ENCODE results near the gene CTDSPL.

CTDSPL gene

DNA sequence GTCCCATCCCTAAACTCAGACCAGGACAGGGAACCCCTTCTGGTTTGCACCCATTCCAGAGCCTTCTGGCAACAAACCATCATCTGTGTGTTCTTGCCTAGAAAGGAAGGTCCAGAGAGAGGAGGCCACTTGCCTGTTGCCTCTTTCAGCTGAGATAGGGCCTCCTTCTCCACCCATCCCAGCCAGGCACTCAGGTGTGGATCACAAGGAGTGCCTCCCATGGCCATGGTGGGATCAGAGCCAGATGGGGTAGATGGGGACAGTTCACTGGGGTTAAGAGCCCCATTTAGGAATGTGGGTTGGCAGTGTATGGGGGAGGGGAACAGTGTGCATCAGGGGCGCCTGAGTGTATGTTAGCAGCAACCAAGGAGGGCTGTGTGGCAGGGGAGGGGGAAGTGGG is 8.9 kb upstream of the CTDSPL start:
- in situ Hi-C loops (cut with HindIII; ENCODE audit: low sequenced_read_pairs) = no loop called here

DNA sequence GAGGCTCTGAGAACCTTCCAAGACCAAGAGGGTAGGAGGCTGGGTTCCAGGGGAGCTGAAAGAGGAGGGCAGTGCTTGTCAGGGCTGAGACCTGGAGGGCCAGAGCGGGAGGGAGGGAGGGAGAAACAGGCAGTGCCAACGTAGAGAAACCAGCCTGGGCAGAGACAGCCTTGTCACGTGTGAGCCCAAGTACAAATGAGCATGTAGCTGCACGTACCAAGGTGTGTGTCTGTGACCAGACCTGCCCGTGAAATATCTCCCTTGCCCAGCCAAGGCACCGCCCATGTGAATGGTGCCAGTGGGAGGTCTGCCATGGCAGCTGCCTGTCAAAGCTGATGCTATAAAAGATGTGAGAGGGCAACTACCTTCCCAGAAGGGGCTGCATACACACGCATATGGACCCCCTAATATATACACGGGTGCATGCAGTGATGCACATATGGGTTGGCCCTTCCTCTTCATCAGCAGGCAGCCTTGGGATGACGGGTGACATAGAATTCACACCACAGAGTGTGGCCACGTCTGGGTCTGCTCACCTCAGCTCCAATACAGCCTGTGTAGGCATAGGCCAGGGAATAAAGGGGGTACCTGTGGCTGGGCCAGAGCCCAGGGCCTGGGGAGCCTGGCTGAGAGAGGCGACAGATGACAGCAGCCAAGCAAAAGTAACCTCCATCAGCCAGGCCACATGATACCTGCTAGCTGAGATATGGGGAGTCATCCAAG is 7.8 kb upstream of the CTDSPL start:
- in situ Hi-C loops (cut with HindIII; ENCODE audit: low sequenced_read_pairs) = no loop called here

DNA sequence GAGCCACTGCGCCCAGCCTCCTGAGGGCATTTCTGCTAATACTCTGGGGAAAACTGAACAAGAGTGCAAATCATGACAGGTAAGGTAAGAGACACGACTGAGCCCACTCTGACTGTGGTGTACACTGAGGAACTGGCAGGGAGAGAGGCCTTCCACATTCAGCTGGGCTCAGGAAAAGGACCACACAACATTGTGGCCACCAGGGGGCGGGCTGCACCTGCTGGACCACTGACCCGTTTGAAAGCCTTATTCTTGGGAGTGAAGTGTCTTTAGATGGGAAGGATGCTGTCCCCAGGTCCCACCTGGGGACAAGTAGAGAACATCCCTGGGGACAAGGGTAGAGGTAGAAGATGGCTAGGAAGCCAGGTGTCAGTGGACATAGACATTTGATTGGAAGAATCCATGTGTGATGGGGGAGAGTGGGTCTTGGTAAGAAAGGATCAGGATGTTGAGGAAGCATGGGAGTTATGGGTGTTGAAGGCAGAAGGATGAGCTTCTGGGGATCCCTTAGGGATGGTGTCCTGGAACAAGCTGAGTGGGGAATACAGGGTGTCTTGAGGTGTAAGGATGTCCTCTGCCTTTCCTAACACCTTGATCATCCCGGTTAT is 6.2 kb upstream of the CTDSPL start:
- in situ Hi-C loops (cut with HindIII; ENCODE audit: low sequenced_read_pairs) = no loop called here

DNA sequence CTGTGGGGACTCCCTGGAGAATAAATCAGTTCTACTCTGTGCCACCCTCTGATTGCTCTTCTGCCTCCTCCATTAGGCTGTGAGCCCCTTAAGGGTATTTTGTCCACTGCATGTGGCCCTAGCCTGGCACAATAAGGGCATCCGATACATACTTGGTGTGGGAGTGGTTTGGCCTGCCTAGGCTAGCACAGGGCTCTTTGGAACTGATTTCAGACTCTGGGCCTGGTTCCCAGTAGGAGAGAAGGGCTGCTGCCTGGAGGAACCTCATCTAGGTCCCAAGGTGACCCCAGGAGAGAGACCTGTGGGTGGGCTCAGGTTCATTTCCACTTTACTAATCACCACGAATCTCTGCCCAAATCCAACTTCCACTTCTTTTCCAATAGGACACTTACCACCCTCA is 5.3 kb upstream of the CTDSPL start:
- in situ Hi-C loops (cut with HindIII; ENCODE audit: low sequenced_read_pairs) = no loop called here

DNA sequence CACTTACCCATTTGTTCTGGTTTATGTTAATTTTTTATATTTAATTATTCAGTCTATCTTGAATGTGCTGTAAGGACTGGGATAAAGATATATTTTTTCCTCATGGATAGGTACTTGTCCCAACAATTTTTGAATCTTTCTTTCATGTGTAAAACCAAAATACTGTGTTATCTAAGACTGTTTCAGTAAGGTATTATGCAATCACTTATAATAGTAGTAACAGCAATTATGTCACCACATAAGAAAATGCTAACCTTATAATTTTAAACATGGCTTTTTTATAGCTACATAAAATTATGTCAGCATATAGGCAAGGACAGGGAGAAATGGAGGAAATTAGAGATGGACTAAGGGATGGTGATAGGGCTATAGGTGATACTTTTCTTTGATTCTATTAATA is 2.9 kb upstream of the CTDSPL start:
- in situ Hi-C loops (cut with HindIII; ENCODE audit: low sequenced_read_pairs) = no loop called here

DNA sequence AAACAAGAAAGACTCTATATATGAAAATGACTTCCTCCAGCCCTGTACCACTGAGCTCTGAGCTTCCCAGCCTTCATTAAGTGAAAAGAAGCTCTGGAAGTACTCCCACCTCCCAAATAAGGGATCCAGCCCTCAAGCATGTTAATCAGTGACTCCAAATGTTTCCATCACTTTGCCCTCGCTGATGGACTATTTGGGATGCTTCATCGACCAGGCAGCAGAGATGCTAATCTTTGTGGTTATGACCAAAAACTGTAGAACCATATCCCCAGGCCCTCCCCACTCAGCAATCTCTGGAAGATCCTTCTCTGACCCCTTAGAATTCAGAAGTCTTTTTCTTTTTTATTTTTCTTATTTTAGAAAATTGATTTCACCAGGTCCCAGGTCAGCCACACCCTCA is 2.3 kb upstream of the CTDSPL start:
- in situ Hi-C loops (cut with HindIII; ENCODE audit: low sequenced_read_pairs) = no loop called here

DNA sequence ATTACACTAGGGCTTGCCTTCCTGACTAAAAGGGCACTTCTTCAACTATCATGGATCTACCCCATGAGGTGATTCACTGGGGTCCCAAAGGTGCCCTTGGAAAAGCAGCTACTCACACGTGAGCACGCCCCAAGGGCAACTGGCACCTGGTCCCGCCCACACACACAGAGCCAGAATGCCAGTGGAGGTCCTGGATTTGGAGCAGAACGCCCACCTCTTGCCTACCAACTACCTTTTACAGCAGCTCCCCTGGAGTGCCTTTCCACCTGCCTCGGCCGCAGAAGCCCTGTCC is 1.8 kb upstream of the CTDSPL start:
- in situ Hi-C loops (cut with HindIII; ENCODE audit: low sequenced_read_pairs) = no loop called here

DNA sequence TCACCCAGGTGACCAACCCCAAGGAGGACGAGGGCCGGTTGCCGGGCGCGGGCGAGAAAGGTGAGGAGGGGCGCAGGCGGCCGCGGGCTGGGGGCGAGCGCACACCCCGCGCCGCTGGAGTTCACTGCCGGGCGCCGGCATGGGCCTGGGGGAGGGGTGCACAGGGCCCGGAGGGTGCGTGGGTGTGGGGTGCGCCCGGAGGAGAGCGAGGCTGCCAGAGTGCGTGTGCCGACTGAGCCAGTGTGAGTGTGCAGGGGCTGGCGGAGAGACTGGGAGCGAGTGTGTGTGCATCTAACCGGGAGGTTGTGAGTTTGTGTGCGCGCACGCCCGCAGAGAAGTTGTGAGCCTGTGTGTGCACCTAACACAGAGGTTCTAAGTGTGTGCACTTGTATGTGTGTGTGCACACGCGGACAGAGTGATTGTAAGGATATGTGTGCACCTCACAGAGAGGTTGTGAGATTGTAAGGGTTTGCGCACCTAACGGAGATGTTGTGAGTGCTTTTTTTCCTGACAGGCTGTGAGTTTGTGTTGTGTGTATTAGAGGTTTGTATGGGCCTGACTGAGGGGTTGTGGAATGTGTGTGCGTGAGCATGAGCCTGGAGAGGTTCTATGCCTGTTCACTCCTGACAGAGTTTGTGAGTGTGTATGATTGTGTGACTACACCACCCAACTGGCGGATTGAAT is 681 bp downstream of the CTDSPL start:
- in situ Hi-C loops (cut with HindIII; ENCODE audit: low sequenced_read_pairs) = no loop called here

DNA sequence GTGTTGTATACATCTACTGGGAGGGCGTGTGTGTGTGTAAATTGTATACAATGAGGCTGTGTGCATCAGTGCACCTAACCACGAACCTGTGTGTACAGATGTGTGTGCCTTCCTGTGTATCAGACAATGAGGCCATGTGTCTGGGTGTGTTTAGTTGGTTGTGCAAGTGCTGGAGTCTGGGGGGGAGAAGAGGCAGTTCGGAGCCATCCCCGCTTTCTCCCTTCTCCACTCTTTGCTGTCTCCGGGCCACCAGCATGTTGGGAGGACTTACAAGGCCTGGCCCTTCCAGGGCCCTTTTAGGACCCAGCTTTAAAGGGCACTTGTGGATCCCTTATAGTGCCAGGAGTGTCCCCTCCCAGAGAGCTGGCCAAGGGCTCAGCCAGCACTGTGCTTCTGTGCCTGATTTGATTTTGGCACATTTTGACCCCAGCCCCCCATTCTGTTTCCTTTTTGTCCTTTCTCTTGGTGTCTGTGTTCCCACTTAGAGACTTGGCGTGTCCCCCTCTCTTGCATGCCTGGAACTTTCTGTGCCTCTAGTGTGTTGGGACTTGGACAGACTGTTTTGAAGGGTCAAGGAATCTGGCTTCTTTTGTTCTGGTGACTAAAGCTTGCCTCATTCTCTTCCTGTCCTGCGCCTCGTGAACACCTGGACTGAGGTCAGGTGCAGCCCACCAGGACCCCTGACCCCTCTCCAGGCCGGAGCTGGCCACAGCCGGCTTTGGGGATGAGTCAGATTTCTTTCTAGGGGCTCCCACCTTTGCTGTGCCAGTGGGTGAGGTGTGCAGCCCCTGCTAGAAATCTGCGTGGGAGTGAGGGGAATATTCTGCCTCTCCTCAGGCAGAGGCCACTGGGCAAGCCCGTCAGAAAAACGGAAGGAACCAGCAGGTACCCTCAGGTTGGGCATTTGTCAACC is 1.5 kb downstream of the CTDSPL start:
- in situ Hi-C loops (cut with HindIII; ENCODE audit: low sequenced_read_pairs) = no loop called here

DNA sequence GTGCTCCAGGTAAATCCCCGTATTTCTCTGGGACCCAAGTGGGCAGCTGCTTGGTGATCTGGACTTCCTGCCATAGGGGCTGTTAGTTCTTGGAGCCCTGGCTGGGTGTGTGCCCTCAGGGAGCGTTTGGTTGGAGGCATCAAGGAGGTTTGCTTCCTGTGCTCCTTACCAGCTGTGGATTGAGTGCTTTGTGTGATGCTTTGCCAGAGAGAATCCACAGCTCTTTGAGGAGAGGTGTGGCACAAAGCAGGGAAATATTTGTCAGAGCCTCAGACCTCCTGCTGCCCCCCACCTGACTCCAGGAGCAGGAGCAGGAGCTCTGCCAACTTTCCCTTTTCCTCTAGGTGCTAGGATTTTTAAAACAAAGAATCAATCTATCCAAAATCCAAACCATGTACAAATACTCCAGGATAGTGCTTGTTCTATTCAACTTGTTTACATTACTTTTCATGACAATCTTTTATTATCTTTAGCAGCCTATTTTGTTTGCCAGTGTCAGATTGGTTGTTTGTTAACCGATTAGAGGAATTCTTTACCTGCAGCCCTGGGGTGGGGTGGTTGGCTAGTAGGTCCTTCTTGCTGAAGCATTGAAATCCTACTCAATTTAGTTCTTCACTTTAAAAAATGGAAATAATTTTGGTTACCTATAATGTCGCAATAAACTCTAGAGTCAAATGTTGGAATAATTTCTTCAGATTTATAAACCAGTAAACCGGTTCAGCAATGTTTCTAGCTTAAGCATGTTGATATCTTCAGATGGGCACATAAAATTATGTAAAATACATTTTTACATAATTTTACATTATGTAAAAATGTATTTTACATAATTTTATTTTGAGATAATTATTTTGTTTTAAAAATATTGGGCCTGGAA is 2.5 kb downstream of the CTDSPL start:
- in situ Hi-C loops (cut with HindIII; ENCODE audit: low sequenced_read_pairs) = no loop called here

DNA sequence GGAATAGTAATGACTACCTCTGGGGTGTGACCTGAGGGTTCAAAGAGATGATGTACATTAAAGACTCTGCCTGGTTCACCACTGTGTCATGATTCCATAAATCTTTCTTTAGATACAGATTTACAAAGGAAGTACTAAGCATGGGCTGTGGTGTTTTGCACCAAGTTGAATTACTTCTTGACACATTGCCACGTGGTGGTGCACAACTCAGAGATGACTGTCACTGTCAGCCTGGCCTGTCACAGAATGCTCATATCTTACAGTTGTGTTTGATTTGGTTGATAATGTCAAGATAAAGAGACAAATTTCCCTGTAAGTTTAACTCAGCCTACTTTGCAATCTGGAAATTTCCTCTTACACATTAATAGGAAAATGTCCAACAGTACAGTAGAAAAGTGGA is 3.2 kb downstream of the CTDSPL start:
- in situ Hi-C loops (cut with HindIII; ENCODE audit: low sequenced_read_pairs) = no loop called here

DNA sequence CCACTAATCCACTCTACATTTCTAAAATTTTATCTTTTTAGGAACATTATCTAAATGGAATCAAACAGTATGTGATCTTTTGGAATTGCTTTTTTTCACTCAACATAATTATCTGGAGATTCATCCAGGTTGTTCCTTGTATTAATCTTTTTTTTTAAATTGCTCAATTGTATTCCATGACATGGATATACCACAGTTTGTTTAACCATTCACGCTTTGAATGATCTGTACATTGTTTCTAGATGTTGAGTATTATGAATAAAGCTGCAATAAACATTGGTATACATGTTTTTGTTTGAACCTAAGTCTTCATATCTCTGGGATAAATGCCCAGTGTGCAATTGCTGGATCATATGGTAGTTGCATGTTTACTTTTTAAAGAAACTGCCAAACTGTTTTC is 5.5 kb downstream of the CTDSPL start:
- in situ Hi-C loops (cut with HindIII; ENCODE audit: low sequenced_read_pairs) = no loop called here

DNA sequence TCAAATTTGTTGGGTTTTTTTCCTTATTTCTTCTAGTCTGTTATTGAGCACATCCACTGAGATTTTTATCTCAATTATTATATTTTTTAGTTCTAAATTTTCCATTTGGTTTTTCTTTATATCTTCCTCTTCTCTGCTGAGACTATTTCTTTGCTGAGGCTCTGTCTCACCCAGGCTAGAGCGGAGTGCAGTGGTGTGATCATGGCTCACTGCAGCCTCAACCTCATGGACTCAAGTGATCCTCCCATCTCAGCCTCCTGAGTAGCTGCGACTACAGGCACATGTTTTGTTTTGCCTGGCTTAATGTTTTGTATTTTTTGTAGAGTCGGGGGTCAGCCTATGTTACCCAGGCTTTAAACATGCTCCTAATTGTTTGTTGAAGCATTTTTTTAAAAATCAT is 10.2 kb downstream of the CTDSPL start:
- in situ Hi-C loops (cut with HindIII; ENCODE audit: low sequenced_read_pairs) = no loop called here

DNA sequence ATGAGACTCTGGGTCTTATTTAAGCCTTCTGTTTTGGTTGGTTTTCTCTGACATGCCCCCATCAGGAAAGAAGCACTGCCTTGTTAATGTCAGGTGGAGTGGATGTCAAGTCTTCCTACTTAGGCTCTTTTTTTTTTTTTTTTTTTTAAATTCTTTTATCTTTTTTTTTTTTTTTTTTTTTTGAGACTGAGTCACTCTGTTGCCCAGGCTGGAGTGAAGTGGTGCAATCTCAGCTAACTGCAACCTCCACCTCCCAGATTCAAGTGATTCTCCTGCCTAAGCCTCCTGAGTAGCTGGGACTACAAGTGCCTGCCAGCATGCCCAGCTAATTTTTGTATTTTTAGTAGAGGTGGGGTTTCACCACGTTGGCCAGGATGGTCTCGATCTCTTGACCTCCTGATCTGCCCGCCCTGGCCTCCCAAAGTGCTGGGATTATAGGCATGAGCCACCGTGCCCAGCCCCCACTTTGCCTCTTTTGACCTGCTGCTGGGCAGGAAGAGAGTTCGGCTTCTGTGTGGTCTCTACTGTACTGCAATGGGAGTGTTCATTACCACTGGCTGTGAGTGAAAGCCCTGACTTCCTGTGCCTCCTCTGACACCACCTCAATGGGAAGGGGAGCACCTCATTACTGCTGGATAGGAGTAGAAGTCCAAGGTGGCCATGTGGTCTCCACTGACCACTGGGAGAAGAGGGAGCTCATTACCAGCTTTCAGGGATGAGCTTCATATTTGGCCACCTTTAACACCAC is 10.9 kb downstream of the CTDSPL start:
- in situ Hi-C loops (cut with HindIII; ENCODE audit: low sequenced_read_pairs) = no loop called here

DNA sequence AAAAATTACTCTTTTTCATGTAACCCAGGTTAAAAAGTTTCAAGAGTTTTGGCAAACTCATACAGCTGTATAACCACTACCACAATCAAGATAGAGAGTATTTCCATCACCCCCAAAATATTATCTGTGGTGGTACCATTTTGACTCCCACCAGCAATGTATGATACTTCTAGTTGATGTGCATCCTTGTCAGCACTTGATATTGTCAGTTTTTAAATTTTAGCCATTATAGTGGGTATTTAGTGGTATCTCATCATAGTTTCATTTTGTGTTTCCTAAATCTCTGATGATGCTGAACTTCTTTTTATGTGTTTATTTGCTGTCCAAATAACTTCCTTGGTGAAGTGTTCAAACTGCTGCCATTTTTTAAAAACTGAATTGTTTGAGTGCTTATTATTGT is 14.6 kb downstream of the CTDSPL start:
- in situ Hi-C loops (cut with HindIII; ENCODE audit: low sequenced_read_pairs) = loop anchor here (5.0 kb wide), 1 partner anchor 76 kb away; no protein-coding TSS in a partner anchor

DNA sequence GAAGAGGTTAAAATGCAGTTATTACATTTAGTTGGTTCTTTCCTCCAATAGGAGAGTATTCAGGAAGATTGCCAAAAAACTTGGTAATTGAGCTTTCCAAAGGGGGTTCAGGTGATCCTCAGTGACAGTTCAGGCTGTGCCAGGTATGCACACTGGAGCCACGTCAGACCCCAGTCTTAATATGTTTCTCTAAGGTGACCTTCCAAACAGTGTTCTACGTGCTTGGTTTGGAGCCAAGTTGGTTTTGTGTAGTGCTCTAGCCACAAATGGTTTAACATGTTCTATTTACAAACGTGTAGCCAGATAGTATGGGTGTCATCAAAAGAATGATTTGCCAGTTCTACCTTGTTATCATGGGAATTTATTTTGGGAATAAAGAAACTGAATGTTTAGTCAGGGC is 21.0 kb downstream of the CTDSPL start:
- in situ Hi-C loops (cut with HindIII; ENCODE audit: low sequenced_read_pairs) = loop anchor here (10.0 kb wide), 1 partner anchor 58 kb away; no protein-coding TSS in a partner anchor

DNA sequence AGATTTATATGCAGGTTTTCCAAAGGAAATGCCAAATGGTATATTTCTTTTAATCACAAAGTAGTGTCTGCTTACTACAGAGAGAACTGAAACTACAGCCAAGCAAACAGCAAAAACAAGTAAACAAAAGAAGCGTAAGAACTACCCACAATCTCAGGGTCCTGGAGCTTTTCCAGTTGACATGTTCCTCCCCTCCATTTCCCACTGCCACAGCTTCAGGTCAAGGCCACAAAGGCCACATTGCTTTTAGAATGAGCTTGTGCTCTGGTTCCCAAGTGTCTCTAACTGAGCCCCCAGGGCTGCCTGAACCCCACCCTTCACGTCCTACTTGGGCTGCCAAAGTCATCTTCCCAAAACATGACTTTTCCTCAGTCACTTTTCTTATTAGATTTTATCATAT is 24.1 kb downstream of the CTDSPL start:
- in situ Hi-C loops (cut with HindIII; ENCODE audit: low sequenced_read_pairs) = loop anchor here (5.0 to 10.0 kb wide), 2 partner anchors 36 to 61 kb away; no protein-coding TSS in a partner anchor

DNA sequence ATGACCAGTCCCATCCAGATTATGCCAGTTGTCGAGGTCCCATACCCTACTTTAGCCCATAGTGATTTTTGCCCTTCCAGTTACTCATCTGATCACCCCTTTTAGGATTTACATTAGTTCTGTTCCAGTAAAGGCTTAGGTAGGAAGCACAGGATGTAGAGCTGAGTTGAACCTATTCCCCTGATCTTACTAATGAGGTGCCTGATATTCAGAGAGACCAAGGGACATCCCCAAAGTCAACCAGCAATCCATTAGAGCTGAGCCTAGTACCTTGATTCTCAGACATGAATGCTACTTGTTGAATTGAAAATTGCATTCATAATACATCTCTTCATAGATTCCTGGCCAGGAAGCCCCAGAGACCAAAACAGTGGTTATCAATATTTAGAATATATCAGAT is 24.7 kb downstream of the CTDSPL start:
- in situ Hi-C loops (cut with HindIII; ENCODE audit: low sequenced_read_pairs) = loop anchor here (5.0 to 10.0 kb wide), 2 partner anchors 36 to 62 kb away; no protein-coding TSS in a partner anchor

DNA sequence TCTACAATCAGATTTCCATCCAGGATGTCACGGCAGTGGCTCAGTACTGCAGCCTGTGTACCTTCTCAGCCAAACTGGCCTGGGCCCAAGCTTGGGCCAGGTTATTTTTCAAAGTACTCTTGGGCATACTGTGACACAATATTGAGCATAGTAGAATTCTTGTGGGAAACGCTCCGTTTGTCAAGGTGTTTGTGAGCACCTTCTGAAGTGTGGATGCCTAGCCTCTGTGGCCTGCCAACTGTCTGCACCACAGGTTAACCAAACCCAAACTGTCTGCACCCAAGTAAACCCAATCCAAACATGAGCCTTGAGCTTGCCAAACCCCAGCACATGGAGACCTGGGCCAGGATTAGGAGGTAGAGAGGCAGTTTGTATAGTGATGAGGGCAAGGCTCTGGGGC is 25.4 kb downstream of the CTDSPL start:
- in situ Hi-C loops (cut with HindIII; ENCODE audit: low sequenced_read_pairs) = loop anchor here (5.0 to 10.0 kb wide), 2 partner anchors 35 to 62 kb away; no protein-coding TSS in a partner anchor

All from endothelial cell of hepatic sinusoid (primary cell).